ENCODE measurements around the gene RUFY3. TPM values are rescaled to one million over a fixed set of nuclear protein-coding genes. Genes with fewer than 3 reads are reported as not detected.

Gene RUFY3
- total RNA-seq, 1 experiment from 2014 or later = 32.9 TPM

DNA sequence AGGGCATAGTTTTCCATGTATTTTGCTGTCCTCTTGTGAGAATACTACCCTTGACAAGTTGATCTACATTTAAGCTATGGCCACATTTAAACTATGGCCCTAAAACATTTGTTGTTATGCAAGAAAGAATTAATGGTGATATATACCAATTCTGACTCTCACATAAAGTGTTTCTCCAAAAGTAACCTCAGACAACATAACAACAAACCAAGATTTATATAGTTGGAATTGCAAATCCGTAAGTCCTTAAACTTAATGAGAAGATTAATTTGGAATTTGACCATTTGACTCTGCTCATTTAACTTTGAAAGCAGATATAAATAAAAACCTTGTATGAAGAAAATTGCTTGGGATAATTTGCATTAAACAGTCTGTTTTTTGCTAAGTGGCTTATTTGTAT, 38.9 kb downstream of the RUFY3 start:
- Histone ChIP-seq H2AFZ (ENCODE audit: low read depth, low read length, poor library complexity, severe bottlenecking) (no peak overlapping the region), H3K9me3 (ENCODE audit: control insufficient read depth in 1 of 2, insufficient read depth in 1 of 2, low read depth in 1 of 2, low read length in 2 of 2) (no peaks in the 10 kb centered on the region), H3K36me3 (ENCODE audit: control insufficient read depth in 1 of 2, insufficient read depth in 2 of 2, low read length in 2 of 2) (no peaks in the 10 kb centered on the region), H3K79me2 (ENCODE audit: insufficient read depth, low read length) (no peaks in the 10 kb centered on the region), H3K4me2 (ENCODE audit: low read length) (no peak overlapping the region), H3K4me1 (ENCODE audit: control insufficient read depth in 1 of 2, insufficient read depth in 2 of 2, low read length in 2 of 2) (no peaks in the 10 kb centered on the region), H4K20me1 (ENCODE audit: insufficient read depth) (no peaks in the 10 kb centered on the region), H3K9ac (ENCODE audit: low read length) (no peak overlapping the region), H3K4me3 (replicated peaks in 1 of 2; ENCODE audit: low read depth in 1 of 2, low read length in 2 of 2) (no peak overlapping the region), H3K9me2 (ENCODE audit: insufficient read depth) (no peaks in the 10 kb centered on the region), H3K27me3 (ENCODE audit: insufficient read depth, low read length) (no peaks in the 10 kb centered on the region), H3K27ac (ENCODE audit: low read depth, low read length) (no peak overlapping the region)
- DNase-seq (ENCODE audit: low read depth, low spot score) = no peak
- CTCF ChIA-PET = no interaction called here
- intact Hi-C loops (cut with micrococcal nuclease) = no loop called here
- TF ChIP-seq, protein P1, sequence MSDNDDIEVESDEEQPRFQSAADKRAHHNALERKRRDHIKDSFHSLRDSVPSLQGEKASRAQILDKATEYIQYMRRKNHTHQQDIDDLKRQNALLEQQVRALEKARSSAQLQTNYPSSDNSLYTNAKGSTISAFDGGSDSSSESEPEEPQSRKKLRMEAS (IDR thresholded peaks at IDR 0.05) = no peak
- no peak for TF ChIP-seq EGR1 (IDR thresholded peaks at IDR 0.05; ENCODE audit: low read depth)
- no peak for TF ChIP-seq SRF (IDR thresholded peaks at IDR 0.05; ENCODE audit: low read depth)
- TF ChIP-seq EZH2phosphoT487 (IDR thresholded peaks at IDR 0.05; ENCODE audit: borderline replicate concordance) = no peak
- no peak for TF ChIP-seq ELF1 (IDR thresholded peaks at IDR 0.05; ENCODE audit: borderline replicate concordance, low read depth)
- TF ChIP-seq SIN3A (IDR thresholded peaks at IDR 0.05; ENCODE audit: low read depth) = no peak
- TF ChIP-seq, protein P2, sequence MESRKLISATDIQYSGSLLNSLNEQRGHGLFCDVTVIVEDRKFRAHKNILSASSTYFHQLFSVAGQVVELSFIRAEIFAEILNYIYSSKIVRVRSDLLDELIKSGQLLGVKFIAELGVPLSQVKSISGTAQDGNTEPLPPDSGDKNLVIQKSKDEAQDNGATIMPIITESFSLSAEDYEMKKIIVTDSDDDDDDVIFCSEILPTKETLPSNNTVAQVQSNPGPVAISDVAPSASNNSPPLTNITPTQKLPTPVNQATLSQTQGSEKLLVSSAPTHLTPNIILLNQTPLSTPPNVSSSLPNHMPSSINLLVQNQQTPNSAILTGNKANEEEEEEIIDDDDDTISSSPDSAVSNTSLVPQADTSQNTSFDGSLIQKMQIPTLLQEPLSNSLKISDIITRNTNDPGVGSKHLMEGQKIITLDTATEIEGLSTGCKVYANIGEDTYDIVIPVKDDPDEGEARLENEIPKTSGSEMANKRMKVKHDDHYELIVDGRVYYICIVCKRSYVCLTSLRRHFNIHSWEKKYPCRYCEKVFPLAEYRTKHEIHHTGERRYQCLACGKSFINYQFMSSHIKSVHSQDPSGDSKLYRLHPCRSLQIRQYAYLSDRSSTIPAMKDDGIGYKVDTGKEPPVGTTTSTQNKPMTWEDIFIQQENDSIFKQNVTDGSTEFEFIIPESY (IDR thresholded peaks at IDR 0.05; ENCODE audit: extremely low read depth, insufficient replicate concordance, low read length) = no peak
- TF ChIP-seq RAD21 (IDR thresholded peaks at IDR 0.05; ENCODE audit: low read depth) = no peak
- TF ChIP-seq YY1 (IDR thresholded peaks at IDR 0.05; ENCODE audit: extremely low read depth, insufficient replicate concordance, low read depth, low read length) = no peak
- TF ChIP-seq, protein P3, sequence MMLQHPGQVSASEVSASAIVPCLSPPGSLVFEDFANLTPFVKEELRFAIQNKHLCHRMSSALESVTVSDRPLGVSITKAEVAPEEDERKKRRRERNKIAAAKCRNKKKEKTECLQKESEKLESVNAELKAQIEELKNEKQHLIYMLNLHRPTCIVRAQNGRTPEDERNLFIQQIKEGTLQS (IDR thresholded peaks at IDR 0.05) = no peak
- POLR2A ChIA-PET = no interaction called here
- no peak for ATAC-seq
- no TSS peak for BruUV-seq (replicated peaks)
- RAD21 ChIA-PET (ENCODE audit: low non-redundant PET in 1 of 2, low total read pairs in 2 of 2, uncharacterized antibody in 2 of 2, unreplicated experiment in 2 of 2) = no interaction called here

All from HCT116 (cell line).